GM19324 (cell line): ENCODE results near the gene PAM16.

Experiments
- ATAC-seq: cut with Tn5 transposase; IDR thresholded peaks from one replicate; pipeline ENCODE4 v1.9.1; 2021; ENCODE audit warnings: mild to moderate bottlenecking, moderate library complexity; ENCODE audit not compliant: unreplicated experiment, low FRiP score

The PAM16 gene

DNA sequence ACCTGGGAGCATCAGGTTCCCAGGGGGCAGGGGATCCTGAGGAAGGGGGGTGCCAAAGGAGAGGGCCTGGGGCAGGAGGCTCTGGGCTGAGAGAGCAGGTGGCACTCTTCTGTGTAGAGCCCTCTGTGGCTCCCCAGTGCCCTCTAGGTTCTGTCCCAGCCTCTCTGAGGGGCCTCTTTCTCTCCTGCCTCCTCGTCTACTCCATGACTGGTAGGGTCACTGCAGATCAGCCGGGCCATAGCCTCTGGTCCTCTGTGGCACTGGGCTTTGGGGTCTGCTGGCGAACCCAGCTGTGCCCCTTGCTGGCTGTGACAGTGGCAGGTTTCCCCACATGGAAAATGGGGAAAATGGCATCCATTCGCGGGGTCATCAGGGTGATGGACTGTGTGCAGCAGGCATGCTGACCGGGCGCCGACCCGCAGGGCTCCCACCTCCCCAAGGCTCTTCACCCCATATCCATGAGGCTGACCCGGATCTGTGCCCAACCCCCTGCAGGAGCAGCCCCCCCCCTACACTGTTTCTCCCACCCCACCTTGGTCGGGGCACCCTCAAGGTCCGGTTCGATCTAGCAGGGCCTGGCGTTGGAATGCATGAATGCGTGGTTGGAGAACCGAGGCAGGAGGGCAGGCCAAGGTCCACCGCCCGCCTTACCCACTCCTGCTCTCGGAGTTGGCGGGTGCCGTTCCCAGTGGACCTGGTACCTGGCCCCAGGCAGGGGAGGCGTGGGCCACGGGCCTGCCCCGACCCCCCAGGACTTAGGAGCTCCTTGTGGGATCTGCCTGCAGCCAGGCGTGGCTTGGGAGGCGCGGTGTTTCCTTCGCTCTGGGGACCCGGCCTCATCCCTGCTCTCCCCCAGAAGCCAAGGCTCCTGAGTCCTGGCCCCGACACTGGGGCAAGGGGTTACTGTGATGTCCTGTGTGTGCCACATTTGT, 28.7 kb downstream of the PAM16 start:
- ATAC-seq: no peak

- no peak for ATAC-seq
Observed at GRCh38 chr16:4321286-4322120, 29.6 kb downstream of the PAM16 start.

DNA sequence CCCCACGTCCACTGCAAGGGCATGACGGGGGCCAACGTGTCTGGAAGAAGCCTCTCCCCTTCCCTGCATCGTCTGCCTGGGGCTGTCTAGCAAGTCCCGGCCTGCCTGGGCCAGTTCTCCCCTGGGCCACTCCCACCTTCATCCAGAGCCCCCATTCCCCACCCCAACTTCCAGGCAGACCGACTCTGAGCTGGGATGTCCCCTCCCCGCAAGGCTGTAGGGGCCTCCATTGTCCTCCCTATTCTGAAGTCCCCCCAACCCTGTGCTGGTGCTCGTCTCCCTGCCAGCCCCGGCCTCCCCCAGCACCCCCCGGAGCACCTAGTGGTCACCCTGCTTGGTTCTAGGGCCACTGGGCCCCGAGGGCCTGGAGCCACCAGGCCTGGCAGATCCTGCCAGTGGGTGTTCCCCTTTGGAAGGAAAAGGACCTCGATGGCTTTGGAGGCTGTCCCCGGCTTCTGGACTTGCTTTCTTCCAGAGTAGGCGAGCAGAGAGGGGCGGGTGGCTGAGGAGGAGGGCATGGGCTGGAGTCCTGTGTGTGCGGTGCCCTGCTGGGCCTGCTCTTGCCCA, 30.5 kb downstream of the PAM16 start:
- no peak for ATAC-seq

DNA sequence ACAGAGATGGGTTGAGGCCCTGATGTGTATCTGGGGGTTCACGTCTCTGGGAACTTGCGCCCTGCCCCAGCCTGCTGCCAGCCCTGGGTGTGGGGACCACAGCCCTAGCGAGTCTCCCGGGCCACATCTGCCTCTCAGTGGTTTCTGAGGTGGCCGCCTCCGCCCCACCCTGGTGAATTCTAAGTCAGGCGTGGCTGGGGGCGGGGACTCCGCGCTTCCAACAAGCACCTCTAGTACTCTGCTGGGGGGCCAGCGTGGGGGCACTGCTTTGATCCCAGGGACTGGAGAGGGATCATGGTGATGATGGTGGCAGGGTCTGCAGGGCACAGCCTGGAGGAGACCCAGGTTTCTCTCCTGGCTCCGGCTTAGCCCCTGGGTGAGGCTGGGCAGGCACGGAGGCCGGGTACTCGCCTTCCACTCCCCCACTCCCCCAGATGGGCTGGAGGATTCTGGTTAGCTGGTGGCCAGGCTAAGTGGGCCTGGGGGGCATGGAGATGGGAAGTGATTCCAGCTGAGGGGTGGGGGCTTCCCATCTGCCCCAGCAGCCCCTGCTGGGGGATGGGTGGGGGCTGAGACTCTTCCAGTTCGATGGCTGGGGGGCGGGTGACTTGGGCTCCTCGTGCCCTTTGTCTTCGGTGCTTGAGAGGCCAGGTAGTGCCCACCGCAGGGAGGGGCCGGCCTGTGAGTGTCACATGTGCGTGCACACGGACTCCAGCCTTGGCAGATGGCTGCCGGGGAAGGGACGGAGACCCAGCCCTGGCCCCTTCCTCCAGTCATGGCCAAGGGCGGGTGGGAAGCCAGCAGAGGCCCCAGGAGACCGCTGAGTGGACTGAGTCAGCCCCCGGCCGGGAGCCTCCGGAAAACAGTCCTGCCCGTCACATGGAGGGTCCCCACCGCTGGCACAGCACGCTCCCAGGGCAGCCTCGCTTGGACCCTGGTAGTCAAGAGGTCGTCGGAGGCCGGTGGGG, 31.4 kb downstream of the PAM16 start:
- ATAC-seq: no peak

- no peak for ATAC-seq
Observed at GRCh38 chr16:4318967-4319366, 32.2 kb downstream of the PAM16 start.

- no peak for ATAC-seq
Observed at GRCh38 chr16:4318451-4318910, 32.6 kb downstream of the PAM16 start.

- ATAC-seq: no peak
Observed at GRCh38 chr16:4317532-4318450, 33.3 kb downstream of the PAM16 start.

GRCh38 chr16:4316864-4317531, 34.1 kb downstream of the PAM16 start:
- ATAC-seq: no peak

- ATAC-seq: no peak
Observed at GRCh38 chr16:4316108-4316863, 34.8 kb downstream of the PAM16 start.

GRCh38 chr16:4315186-4316107, 35.7 kb downstream of the PAM16 start, which contains the start of gene GLIS2:
TSS of gene GLIS2 (plus strand) at chr16:4316067. CDS start at chr16:4332281, 16,214 bp downstream.
- ATAC-seq: no peak

- ATAC-seq: no peak
Observed at GRCh38 chr16:4314532-4315185, 36.5 kb downstream of the PAM16 start.

DNA sequence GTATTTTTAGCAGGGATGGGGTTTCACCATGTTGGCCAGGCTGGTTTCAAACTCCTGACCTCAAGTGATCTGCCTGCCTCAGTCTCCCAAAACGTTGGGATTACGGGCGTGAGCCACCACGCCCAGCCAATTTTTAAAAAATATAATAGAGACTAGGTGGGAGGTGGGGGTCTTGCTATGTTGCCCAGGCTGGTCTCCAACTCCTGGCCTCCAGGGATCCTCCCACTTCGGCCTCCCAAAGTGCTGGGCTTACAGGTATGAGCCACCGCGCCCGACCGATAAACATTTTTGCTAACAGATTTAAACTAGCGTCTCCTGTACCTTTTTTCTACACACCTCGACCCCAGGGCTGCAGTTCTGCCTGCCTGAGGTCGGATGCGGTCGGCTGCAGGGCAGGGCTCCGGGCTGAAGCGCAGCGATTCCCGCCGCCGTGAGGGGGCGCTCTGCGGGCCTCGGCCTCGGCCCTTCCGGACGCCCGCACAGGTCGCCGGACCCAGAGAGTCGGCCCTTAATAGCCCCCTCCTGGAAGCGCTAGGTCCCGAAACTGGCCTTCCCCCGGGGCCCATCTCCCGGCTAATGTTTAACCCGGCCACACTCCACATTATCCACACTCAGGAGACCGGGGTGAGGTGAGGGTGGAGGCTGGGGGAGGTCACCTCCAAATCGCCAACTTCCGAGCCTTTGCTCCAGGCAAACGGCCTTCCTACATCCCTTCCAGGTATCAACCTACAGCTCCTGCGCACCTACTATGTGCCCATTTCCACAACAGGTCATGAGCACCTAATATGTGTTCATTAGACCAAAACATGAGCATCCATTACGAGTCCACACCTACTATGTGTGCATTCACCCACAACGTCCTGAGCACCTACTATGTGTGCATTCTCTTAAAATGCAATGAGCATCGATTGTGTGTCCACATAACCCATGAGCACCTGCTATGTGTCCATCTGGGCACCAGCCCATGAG, 37.3 kb downstream of the PAM16 start:
- no peak for ATAC-seq

GRCh38 chr16:4309833-4310266, 41.3 kb downstream of the PAM16 start:
- ATAC-seq: no peak

DNA sequence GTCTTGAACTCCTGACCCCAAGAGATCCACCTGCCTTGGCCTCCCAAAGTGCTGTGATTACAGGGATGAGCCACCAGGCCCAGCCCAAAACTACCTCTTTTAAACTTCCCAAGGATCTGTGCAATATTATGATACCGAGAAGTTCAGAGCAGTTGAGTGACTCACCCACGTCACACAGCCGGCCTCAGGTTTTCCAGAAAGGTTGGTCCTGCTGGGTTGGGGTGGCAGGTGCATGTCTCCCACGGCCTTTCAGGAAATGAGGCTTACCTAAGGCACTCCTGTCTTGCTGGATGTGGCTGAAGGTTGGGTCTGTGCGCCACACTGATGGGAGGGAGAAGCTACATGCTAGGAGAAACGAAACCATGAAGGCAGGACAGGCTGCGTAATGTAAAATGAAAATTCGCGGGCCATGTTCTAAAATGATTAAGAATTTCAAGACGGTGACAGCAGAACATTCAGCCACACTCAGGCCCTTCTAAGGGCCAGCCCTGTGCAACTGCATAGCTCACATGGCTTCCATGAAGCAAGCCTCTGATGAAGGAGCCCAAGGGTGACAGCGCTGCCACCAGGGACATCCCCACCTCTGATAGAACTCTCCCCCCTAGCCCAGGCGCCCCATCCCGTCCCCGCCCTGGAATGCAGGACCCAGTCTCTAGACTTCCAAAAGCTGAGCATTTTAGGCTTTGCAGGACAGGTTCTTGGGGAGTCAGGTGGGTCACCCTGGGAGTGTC, 41.9 kb downstream of the PAM16 start:
- ATAC-seq: no peak
